Progenitor cell of endocrine pancreas (in vitro differentiated cells): ENCODE measurements around the gene PPM1H. TPM values are rescaled to one million over a fixed set of nuclear protein-coding genes. Genes with fewer than 3 reads are reported as not detected.

Source experiments
- DNase-seq: peaks from one replicate; pipeline ENCODE4 v3.0.0; 2021; ENCODE audit warnings: low spot score; ENCODE audit not compliant: unreplicated experiment
- H3K27ac Mint-ChIP-seq: 2 replicates; pipeline ENCODE4 v1.8.0; 2021; ENCODE audit warnings: mild to moderate bottlenecking, moderate library complexity, mixed read lengths
- H3K27me3 Mint-ChIP-seq: 2 replicates; pipeline ENCODE4 v1.8.0; 2021; ENCODE audit warnings: mixed read lengths
- H3K36me3 Mint-ChIP-seq: 2 replicates; pipeline ENCODE4 v1.8.0; 2022; ENCODE audit warnings: mixed read lengths; ENCODE audit not compliant: insufficient read depth
- H3K4me1 Mint-ChIP-seq: 2 replicates; pipeline ENCODE4 v1.8.0; 2021; ENCODE audit warnings: low read depth, mixed read lengths
- H3K4me3 Mint-ChIP-seq: 2 replicates; pipeline ENCODE4 v1.8.0; 2021; ENCODE audit warnings: low read depth, mild to moderate bottlenecking, moderate library complexity, mixed read lengths
- H3K9me3 Mint-ChIP-seq: 2 replicates; pipeline ENCODE4 v1.8.0; 2021; ENCODE audit warnings: low read depth, mixed read lengths
- total RNA-seq: library from RNA; stranded (reverse); gene quantifications from 2 replicates; pipeline ENCODE4 v1.2.1, GENCODE V29; 2021
- TF ChIP-seq, protein P1 (sequence below): fragments of 200-600 bp; sonication (generic); IDR thresholded peaks from one replicate; pipeline ENCODE4 v1.5.0; 2021; ENCODE audit warnings: antibody characterized with exemption, mild to moderate bottlenecking; ENCODE audit not compliant: unreplicated experiment

The PPM1H gene
- total RNA-seq, 1 donor from 2014 or later = 25.4 TPM

DNA sequence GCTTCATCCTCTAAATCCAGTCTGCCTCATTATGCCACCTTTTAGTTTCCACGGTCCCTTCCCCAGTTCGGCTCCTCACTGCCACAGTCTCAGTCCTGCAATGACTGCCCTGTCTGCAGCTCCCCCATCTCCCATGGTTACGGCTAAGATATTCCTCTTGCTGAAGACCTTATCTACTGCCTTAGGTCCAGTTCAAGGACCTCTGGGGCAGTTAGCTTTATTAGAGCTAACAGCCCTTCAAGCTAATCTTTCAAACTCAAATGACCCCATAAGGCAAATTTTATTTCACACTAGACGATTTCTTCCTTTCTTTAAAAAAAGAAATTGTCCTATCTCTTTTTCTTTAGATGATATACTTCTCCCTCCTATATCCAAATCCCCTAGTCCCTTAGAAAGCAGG is 253.6 kb downstream of the PPM1H start:
- no peak for DNase-seq
- TF ChIP-seq, protein P1, sequence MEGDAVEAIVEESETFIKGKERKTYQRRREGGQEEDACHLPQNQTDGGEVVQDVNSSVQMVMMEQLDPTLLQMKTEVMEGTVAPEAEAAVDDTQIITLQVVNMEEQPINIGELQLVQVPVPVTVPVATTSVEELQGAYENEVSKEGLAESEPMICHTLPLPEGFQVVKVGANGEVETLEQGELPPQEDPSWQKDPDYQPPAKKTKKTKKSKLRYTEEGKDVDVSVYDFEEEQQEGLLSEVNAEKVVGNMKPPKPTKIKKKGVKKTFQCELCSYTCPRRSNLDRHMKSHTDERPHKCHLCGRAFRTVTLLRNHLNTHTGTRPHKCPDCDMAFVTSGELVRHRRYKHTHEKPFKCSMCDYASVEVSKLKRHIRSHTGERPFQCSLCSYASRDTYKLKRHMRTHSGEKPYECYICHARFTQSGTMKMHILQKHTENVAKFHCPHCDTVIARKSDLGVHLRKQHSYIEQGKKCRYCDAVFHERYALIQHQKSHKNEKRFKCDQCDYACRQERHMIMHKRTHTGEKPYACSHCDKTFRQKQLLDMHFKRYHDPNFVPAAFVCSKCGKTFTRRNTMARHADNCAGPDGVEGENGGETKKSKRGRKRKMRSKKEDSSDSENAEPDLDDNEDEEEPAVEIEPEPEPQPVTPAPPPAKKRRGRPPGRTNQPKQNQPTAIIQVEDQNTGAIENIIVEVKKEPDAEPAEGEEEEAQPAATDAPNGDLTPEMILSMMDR = no peak
- H3K27me3 Mint-ChIP-seq = no peaks in the 10 kb centered on the region
- no peaks in the 10 kb centered on the region for H3K4me1 Mint-ChIP-seq
- no peaks in the 10 kb centered on the region for H3K9me3 Mint-ChIP-seq
- H3K27ac Mint-ChIP-seq = no peak overlapping the region
- H3K36me3 Mint-ChIP-seq = peaks cover 4% of the 10 kb centered on the region
- H3K4me3 Mint-ChIP-seq = no peak overlapping the region

DNA sequence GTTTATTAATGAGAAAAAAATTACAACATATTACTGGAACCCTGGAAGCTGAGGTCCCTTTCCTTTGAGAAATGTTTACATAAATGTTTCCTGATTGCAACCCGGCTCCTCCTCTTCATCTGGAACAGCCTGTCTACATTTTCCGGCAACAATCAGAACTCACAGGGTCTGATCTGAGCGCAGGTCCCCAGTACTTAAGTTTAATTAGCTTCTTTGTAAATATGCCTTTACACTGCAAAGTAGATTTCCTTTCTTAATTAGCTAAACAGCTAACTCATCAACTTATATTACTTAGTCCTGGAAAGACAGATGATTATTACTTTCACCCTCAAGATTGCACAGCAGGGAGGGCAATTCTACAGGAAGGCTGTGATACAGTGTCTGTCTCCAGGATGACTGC is 255.3 kb downstream of the PPM1H start:
- H3K4me1 Mint-ChIP-seq = no peaks in the 10 kb centered on the region
- no peak overlapping the region for H3K27ac Mint-ChIP-seq
- no peak for DNase-seq
- no peak overlapping the region for H3K4me3 Mint-ChIP-seq
- no peaks in the 10 kb centered on the region for H3K9me3 Mint-ChIP-seq
- TF ChIP-seq, protein P1 = no peak
- no peaks in the 10 kb centered on the region for H3K27me3 Mint-ChIP-seq
- H3K36me3 Mint-ChIP-seq = peaks cover 1% of the 10 kb centered on the region

DNA sequence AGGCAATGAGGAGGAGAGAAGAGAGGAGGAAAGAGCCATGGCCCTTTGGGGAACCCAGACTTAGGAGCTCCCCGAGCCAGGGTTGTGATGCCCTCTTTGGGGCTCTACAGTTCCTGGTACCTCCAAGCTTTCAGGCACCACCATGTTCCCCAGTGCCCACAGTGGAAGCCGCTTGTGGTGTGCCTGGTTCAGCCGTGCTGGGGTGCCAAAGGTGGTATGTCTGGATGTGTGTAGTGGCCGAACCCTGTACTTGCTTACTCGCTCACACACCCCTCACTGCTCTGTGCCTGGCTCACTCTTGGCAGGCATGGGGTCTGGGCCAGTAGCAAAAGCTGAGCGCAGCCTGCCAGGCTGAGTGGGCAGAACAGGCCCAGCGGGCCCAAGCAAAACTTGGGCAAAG is 257.6 kb downstream of the PPM1H start:
- Mint-ChIP-seq H3K36me3 (peaks cover 3% of the 10 kb centered on the region), H3K4me1 (peaks cover 6% of the 10 kb centered on the region), H3K27me3 (no peaks in the 10 kb centered on the region), H3K27ac (no peak overlapping the region), H3K4me3 (no peak overlapping the region), H3K9me3 (no peaks in the 10 kb centered on the region)
- no peak for DNase-seq
- TF ChIP-seq, protein P1 = no peak

DNA sequence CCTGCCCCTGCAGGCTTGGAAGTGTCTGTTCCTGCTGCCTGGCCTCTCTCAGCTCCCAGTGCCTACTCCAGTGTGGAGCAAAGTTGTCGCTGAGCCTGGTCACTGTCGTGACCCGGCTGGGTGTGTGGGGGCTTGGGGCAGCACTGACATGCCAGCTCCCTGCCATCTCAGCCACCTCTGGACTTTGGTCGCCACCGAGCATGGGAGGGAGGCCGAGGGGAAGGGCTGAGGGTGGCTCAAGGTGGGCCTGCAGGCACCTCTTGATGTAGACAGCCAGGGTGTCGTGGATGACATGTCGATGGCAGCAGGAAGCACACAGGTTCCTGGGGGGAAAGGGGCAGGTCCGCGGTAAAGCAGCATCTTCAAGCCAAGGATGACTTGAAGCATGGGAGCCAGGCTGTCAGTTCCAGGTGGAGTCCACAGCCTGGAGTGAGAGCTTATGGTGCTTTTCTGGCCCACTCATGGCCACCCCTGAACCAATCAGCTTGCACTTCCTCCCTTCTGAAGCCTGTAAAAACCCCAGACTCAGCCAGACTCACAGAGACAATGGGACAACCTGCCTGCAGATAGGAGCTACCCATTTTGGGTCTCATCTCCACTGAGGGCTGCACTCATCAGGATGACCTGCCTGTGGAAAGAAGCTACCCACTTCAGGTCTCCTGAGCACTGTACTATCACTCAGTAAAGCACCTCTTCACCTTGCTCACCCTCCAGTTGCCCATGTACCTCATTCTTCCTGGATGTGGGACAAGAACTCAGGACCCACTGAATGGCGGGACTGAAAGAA is 258.2 kb downstream of the PPM1H start:
- H3K27ac Mint-ChIP-seq = no peak overlapping the region
- TF ChIP-seq, protein P1 = no peak
- no peak for DNase-seq
- peaks cover 3% of the 10 kb centered on the region for H3K36me3 Mint-ChIP-seq
- H3K4me3 Mint-ChIP-seq = no peak overlapping the region
- H3K4me1 Mint-ChIP-seq = peaks cover 6% of the 10 kb centered on the region
- no peaks in the 10 kb centered on the region for H3K9me3 Mint-ChIP-seq
- H3K27me3 Mint-ChIP-seq = no peaks in the 10 kb centered on the region

DNA sequence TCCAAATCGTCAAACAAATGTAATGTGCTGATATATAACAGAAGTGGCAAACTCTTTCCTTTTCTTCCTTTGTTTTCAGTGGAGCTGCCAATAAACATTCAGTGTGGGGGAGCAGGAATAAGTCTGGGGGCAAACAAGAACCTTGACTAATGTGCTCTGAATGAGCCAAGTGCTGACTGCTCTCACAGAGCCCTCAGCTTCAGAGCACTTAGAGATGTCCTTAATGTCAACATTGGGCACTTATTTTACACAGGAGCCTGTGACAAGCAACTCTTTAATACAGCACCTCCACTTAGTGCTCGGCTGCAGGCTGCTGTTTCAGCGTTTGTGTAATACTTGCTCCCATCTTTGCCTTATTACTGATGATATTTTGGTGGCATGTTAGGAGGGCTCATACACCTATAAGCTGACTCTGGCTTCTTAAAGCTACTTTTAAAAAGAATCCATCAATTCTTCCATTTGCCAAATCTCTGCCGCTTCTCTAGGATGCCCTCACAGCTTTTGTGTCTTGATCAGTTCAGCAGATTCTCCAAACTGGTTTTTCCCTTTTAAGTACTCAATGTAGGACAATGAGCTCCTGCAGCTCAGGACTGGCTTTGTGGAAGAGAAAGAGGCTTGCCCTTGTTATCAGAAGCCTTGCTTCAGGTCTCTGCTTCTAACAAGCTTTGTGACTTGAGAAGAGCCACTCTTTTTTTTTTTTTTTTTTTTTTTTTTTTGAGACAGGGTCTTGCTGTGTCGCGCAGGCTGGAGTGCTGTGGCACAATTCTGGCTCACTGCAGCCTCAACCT is 261.7 kb downstream of the PPM1H start:
- TF ChIP-seq, protein P1 = no peak
- DNase-seq = no peak
- no peaks in the 10 kb centered on the region for H3K27me3 Mint-ChIP-seq
- peaks cover 3% of the 10 kb centered on the region for H3K36me3 Mint-ChIP-seq
- H3K27ac Mint-ChIP-seq = no peak overlapping the region
- no peaks in the 10 kb centered on the region for H3K9me3 Mint-ChIP-seq
- H3K4me3 Mint-ChIP-seq = no peak overlapping the region
- peaks cover 6% of the 10 kb centered on the region for H3K4me1 Mint-ChIP-seq
